ENCODE results near the gene WDR74. TPM values are rescaled to one million over a fixed set of nuclear protein-coding genes. Genes with fewer than 3 reads are reported as not detected.

The WDR74 gene
- total and polyA plus RNA-seq, 2 of the 13 experiments (the other 11 are each of a cell fraction or from before 2014, with no cell fraction given), result 77.0 to 83.3 TPM

DNA sequence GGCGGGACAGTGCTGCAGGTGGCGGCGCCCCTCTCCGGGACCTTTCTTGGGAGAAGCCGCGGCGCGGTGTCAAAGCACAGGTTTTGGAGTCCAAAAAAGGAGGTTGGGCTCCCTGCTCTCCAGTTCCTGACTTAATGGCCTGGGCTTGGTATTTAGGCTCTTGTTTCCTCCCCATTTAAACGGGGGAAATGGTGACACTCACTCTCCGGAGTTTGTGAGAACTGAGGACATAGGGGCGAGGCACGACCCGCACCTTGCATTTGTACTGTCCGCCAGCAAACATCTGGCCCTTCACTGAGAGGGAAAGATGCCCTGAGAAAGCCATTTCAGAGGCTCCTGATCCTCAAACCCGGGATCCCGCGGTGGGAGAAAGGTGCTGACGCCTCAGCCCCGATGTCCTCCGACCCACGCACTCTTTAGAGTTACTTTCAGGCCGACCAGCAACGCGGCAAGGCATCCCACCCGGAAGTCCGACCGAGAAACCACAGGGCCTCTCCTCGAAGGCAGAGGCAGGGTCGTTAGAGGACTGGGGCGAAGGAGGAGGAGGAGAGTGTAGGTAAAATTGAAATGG lies 2.9 kb upstream of the WDR74 start (continued):
- TF ChIP-seq EHMT2 (IDR thresholded peaks at IDR 0.05; ENCODE audit: borderline replicate concordance, low read depth, low read length) (no peak), HOXA5 (CRISPR knock-in tag; IDR thresholded peaks at IDR 0.05) (no peak; the same call in 1 of the 2 replicates), ERF (CRISPR knock-in tag; IDR thresholded peaks at IDR 0.05) (no peak), SRF (IDR thresholded peaks at IDR 0.05; ENCODE audit: low read depth, low read length) (no peak), TEAD2 (CRISPR knock-in tag; IDR thresholded peaks at IDR 0.05) (no peak), ZMYM4 (CRISPR knock-in tag; IDR thresholded peaks at IDR 0.05) (0 out of 2 replicates have a peak, but pooled peaks have one; percentile 24), KLF15 (CRISPR knock-in tag; IDR thresholded peaks at IDR 0.05; ENCODE audit: borderline replicate concordance) (no peak), ZNF20 (CRISPR knock-in tag; IDR thresholded peaks at IDR 0.05) (no peak), ZKSCAN1 (IDR thresholded peaks at IDR 0.05; ENCODE audit: low read length) (no peak), ZNF773 (CRISPR knock-in tag; IDR thresholded peaks at IDR 0.05; ENCODE audit: borderline replicate concordance) (no peak), GABPB1 (CRISPR knock-in tag; IDR thresholded peaks at IDR 0.05) (peak; percentile 58), U2AF1 (optimal IDR thresholded peaks at IDR 0.05; ENCODE audit: low read depth, low read length) (no peak), MED13 (CRISPR knock-in tag; IDR thresholded peaks at IDR 0.05) (no peak), MTF1 (CRISPR knock-in tag; IDR thresholded peaks at IDR 0.05) (no peak), SUZ12 (IDR thresholded peaks at IDR 0.05; ENCODE audit: low read depth, low read length) (no peak), HMG20A (CRISPR knock-in tag; IDR thresholded peaks at IDR 0.05; ENCODE audit: borderline replicate concordance) (no peak), TGIF2 (CRISPR knock-in tag; IDR thresholded peaks at IDR 0.05) (no peak), ZNF367 (CRISPR knock-in tag; IDR thresholded peaks at IDR 0.05; ENCODE audit: borderline replicate concordance) (no peak), SOX5 (CRISPR knock-in tag; IDR thresholded peaks at IDR 0.05; ENCODE audit: borderline replicate concordance) (no peak), SMAD9 (CRISPR knock-in tag; IDR thresholded peaks at IDR 0.05) (0 out of 2 replicates have a peak, but pooled peaks have one; percentile 19), ZNF143 (CRISPR knock-in tag; IDR thresholded peaks at IDR 0.05) (no peak)
- TF ChIP-seq, protein P1, sequence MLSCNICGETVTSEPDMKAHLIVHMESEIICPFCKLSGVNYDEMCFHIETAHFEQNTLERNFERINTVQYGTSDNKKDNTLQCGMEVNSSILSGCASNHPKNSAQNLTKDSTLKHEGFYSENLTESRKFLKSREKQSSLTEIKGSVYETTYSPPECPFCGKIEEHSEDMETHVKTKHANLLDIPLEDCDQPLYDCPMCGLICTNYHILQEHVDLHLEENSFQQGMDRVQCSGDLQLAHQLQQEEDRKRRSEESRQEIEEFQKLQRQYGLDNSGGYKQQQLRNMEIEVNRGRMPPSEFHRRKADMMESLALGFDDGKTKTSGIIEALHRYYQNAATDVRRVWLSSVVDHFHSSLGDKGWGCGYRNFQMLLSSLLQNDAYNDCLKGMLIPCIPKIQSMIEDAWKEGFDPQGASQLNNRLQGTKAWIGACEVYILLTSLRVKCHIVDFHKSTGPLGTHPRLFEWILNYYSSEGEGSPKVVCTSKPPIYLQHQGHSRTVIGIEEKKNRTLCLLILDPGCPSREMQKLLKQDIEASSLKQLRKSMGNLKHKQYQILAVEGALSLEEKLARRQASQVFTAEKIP (CRISPR knock-in tag; IDR thresholded peaks at IDR 0.05; ENCODE audit: borderline replicate concordance), result 0 out of 2 replicates have a peak, but pooled peaks have one; percentile 58
- TF ChIP-seq, protein P2, sequence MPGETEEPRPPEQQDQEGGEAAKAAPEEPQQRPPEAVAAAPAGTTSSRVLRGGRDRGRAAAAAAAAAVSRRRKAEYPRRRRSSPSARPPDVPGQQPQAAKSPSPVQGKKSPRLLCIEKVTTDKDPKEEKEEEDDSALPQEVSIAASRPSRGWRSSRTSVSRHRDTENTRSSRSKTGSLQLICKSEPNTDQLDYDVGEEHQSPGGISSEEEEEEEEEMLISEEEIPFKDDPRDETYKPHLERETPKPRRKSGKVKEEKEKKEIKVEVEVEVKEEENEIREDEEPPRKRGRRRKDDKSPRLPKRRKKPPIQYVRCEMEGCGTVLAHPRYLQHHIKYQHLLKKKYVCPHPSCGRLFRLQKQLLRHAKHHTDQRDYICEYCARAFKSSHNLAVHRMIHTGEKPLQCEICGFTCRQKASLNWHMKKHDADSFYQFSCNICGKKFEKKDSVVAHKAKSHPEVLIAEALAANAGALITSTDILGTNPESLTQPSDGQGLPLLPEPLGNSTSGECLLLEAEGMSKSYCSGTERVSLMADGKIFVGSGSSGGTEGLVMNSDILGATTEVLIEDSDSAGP (CRISPR knock-in tag; IDR thresholded peaks at IDR 0.05; ENCODE audit: borderline replicate concordance), result no peak; the same call in 1 of the 2 replicates
- TF ChIP-seq, protein P3, sequence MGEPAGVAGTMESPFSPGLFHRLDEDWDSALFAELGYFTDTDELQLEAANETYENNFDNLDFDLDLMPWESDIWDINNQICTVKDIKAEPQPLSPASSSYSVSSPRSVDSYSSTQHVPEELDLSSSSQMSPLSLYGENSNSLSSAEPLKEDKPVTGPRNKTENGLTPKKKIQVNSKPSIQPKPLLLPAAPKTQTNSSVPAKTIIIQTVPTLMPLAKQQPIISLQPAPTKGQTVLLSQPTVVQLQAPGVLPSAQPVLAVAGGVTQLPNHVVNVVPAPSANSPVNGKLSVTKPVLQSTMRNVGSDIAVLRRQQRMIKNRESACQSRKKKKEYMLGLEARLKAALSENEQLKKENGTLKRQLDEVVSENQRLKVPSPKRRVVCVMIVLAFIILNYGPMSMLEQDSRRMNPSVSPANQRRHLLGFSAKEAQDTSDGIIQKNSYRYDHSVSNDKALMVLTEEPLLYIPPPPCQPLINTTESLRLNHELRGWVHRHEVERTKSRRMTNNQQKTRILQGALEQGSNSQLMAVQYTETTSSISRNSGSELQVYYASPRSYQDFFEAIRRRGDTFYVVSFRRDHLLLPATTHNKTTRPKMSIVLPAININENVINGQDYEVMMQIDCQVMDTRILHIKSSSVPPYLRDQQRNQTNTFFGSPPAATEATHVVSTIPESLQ (CRISPR knock-in tag; conservative IDR thresholded peaks at IDR 0.05), result no peak
- TF ChIP-seq, protein P4, sequence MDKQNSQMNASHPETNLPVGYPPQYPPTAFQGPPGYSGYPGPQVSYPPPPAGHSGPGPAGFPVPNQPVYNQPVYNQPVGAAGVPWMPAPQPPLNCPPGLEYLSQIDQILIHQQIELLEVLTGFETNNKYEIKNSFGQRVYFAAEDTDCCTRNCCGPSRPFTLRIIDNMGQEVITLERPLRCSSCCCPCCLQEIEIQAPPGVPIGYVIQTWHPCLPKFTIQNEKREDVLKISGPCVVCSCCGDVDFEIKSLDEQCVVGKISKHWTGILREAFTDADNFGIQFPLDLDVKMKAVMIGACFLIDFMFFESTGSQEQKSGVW (CRISPR knock-in tag; IDR thresholded peaks at IDR 0.05; ENCODE audit: borderline replicate concordance), result no peak

All from HepG2 (cell line).